HG03460 (cell line): ENCODE results near the gene DLK1.

Experiments used
- ATAC-seq: cut with Tn5 transposase; IDR thresholded peaks from one replicate; pipeline ENCODE4 v1.9.1; 2021; ENCODE audit not compliant: unreplicated experiment

Gene DLK1

GRCh38 chr14:100726550-100727085, at the start of gene DLK1:
Gene DLK1 (plus strand): TSS chr14:100726892. CDS start chr14:100727069, 177 bp downstream.
- ATAC-seq: no peak

GRCh38 chr14:100677152-100677551, 49.5 kb upstream of the DLK1 start:
- ATAC-seq: no peak

GRCh38 chr14:100677554-100678468, 48.9 kb upstream of the DLK1 start:
- no peak for ATAC-seq

- ATAC-seq: no peak
These were observed 48.2 kb upstream of the DLK1 start for GRCh38 chr14:100678469-100678828.

- no peak for ATAC-seq
These were observed 47.5 kb upstream of the DLK1 start for GRCh38 chr14:100679153-100679552.

- ATAC-seq: no peak
These were observed 46.8 kb upstream of the DLK1 start for GRCh38 chr14:100679707-100680438.

GRCh38 chr14:100680439-100681051, 46.1 kb upstream of the DLK1 start:
- no peak for ATAC-seq

- ATAC-seq: no peak
These were observed 45.6 kb upstream of the DLK1 start for GRCh38 chr14:100681111-100681510.

- ATAC-seq: no peak
These were observed 43.9 kb upstream of the DLK1 start for GRCh38 chr14:100682749-100683148.

- no peak for ATAC-seq
These were observed 43.1 kb upstream of the DLK1 start for GRCh38 chr14:100683578-100683977.

- ATAC-seq: no peak
These were observed 42.5 kb upstream of the DLK1 start for GRCh38 chr14:100684154-100684553.

- no peak for ATAC-seq
These were observed 41.7 kb upstream of the DLK1 start for GRCh38 chr14:100684961-100685360.

- ATAC-seq: no peak
These were observed 39.8 kb upstream of the DLK1 start for GRCh38 chr14:100686858-100687257.

- no peak for ATAC-seq
These were observed 39.3 kb upstream of the DLK1 start for GRCh38 chr14:100687386-100687785.

GRCh38 chr14:100688051-100688450, 38.6 kb upstream of the DLK1 start:
- no peak for ATAC-seq

GRCh38 chr14:100688598-100689461, 37.9 kb upstream of the DLK1 start:
- ATAC-seq: no peak

- ATAC-seq: no peak
These were observed 36.0 kb upstream of the DLK1 start for GRCh38 chr14:100690672-100691071.

GRCh38 chr14:100691395-100692056, 35.2 kb upstream of the DLK1 start:
- no peak for ATAC-seq

- ATAC-seq: no peak
These were observed 34.4 kb upstream of the DLK1 start for GRCh38 chr14:100692256-100692655.
